Prostate gland (tissue), 2 donors: ENCODE results near the gene CELF4. TPM values are rescaled to one million over a fixed set of nuclear protein-coding genes. Genes with fewer than 3 reads are reported as not detected.

Source experiments
- DNase-seq: peaks from one replicate; pipeline ENCODE4 v3.0.0-alpha.2; 2019; ENCODE audit warnings: low spot score
- H3K27ac ChIP-seq, 2 donors: fragments of 200-600 bp; sonication (generic); 2 replicates each; pipeline ENCODE4 v1.5.1; 2017 to 2019
- H3K27me3 ChIP-seq: fragments of 200-600 bp; sonication (generic); replicated peaks from 2 replicates; pipeline ENCODE4 v1.5.1; 2019; ENCODE audit not compliant: insufficient read depth
- H3K36me3 ChIP-seq, 2 donors: fragments of 200-600 bp; sonication (generic); 1 replicate in 1 of 2; 2 replicates in 1 of 2; pipeline versions ENCODE4 v1.5.1 to v1.8.1; 2017 to 2019
- H3K4me1 ChIP-seq: fragments of 200-600 bp; sonication (generic); replicated peaks from 2 replicates; pipeline ENCODE4 v1.5.1; 2019
- H3K4me3 ChIP-seq, 2 donors: fragments of 200-600 bp; sonication (generic); 2 replicates each; pipeline ENCODE4 v1.5.1; 2017 to 2019
- H3K9me3 ChIP-seq: fragments of 200-600 bp; sonication (generic); 2 replicates; pipeline ENCODE4 v1.5.1; 2017
- CTCF ChIP-seq, 4 experiments: fragments of 200-600 bp in 2 of 4; fragments of 450-650 bp in 2 of 4; sonication (generic) in 2 of 4; IDR thresholded peaks; 1 replicate in 3 of 4; 2 replicates in 1 of 4; pipeline ENCODE4 v1.5.1; 2016 to 2019; ENCODE audit warnings: antibody characterized with exemption in 4 of 4, mild to moderate bottlenecking in 2 of 4, moderate library complexity in 2 of 4
- POLR2A ChIP-seq: fragments of 450-650 bp; IDR thresholded peaks from one replicate; pipeline ENCODE4 v1.6.1; 2016; ENCODE audit warnings: antibody characterized with exemption, mild to moderate bottlenecking
- POLR2AphosphoS5 ChIP-seq: sonication (generic); formaldehyde crosslinking; IDR thresholded peaks from one replicate; pipeline ENCODE4 v1.6.1; 2017; ENCODE audit warnings: antibody characterized with exemption
- WGBS: methylation state at CpG from one replicate; pipeline ENCODE4 v1.1.5; 2018; 5-methylcytosine and 5-hydroxymethylcytosine counted together
- intact Hi-C: fragments of 100-400 bp; cut with DNase I; formaldehyde crosslinking; loops from one replicate; pipeline ENCODE4 v1.14.2; 2022
- total RNA-seq, 2 donors: library from RNA; depleted of rRNA; stranded (reverse); fragments of >200 nt; gene quantifications; one replicate each; pipeline ENCODE4 v1.1.0, GENCODE V29; 2016

Gene CELF4
- total RNA-seq, 2 donors from 2014 or later: 7.8 to 8.5 TPM

GRCh38 chr18:37502036-37502435 is 63.6 kb downstream of the CELF4 start:
- Histone ChIP-seq H3K27ac (no peak overlapping the region), H3K36me3 (no peaks in the 10 kb centered on the region), H3K27me3 (no peaks in the 10 kb centered on the region), H3K4me1 (no peaks in the 10 kb centered on the region), H3K4me3 (no peak overlapping the region), H3K9me3 (no peaks in the 10 kb centered on the region)
- TF ChIP-seq POLR2A: no peak
- TF ChIP-seq CTCF (IDR thresholded peaks at IDR 0.05): no peak
- no peak for TF ChIP-seq POLR2AphosphoS5
- no peak for DNase-seq
- intact Hi-C loops: no loop called here
- WGBS: 75% methylated on average over 14 of the region's 14 CpGs

- Histone ChIP-seq H3K4me1 (no peaks in the 10 kb centered on the region), H3K36me3 (no peaks in the 10 kb centered on the region), H3K27me3 (no peaks in the 10 kb centered on the region), H3K4me3 (no peak overlapping the region), H3K9me3 (no peaks in the 10 kb centered on the region), H3K27ac (no peak overlapping the region)
- 48% methylated on average over 4 of the region's 4 CpGs for WGBS
- TF ChIP-seq CTCF (IDR thresholded peaks at IDR 0.05): no peak
- no peak for TF ChIP-seq POLR2A
- no peak for TF ChIP-seq POLR2AphosphoS5
- DNase-seq: no peak
- intact Hi-C loops: no loop called here
These were observed 64.5 kb downstream of the CELF4 start for GRCh38 chr18:37501136-37501535.

GRCh38 chr18:37499913-37500312 is 65.7 kb downstream of the CELF4 start:
- WGBS: 80% methylated on average over 10 of the region's 10 CpGs

GRCh38 chr18:37499044-37499443 is 66.6 kb downstream of the CELF4 start:
- no peak overlapping the region for H3K4me3 ChIP-seq
- 65% methylated on average over 4 of the region's 4 CpGs for WGBS
- H3K9me3 ChIP-seq: no peaks in the 10 kb centered on the region
- no peaks in the 10 kb centered on the region for H3K36me3 ChIP-seq
- intact Hi-C loops: no loop called here
- H3K27me3 ChIP-seq: no peaks in the 10 kb centered on the region
- TF ChIP-seq POLR2A: no peak
- TF ChIP-seq CTCF (IDR thresholded peaks at IDR 0.05): no peak
- TF ChIP-seq POLR2AphosphoS5: no peak
- no peak overlapping the region for H3K27ac ChIP-seq
- no peaks in the 10 kb centered on the region for H3K4me1 ChIP-seq
- no peak for DNase-seq

More at GRCh38 chr18:37499913-37500312, 65.7 kb downstream of the CELF4 start:
- H3K27ac ChIP-seq: no peak overlapping the region
- no peaks in the 10 kb centered on the region for H3K36me3 ChIP-seq
- H3K4me1 ChIP-seq: no peaks in the 10 kb centered on the region
- DNase-seq: no peak
- H3K4me3 ChIP-seq: no peak overlapping the region
- TF ChIP-seq POLR2AphosphoS5 (no peak), CTCF (IDR thresholded peaks at IDR 0.05) (no peak), POLR2A (no peak)
- no peaks in the 10 kb centered on the region for H3K27me3 ChIP-seq
- intact Hi-C loops: no loop called here
- H3K9me3 ChIP-seq: no peaks in the 10 kb centered on the region

- 80% methylated on average over 1 of the region's 1 CpG for WGBS
- Histone ChIP-seq H3K4me3 (no peak overlapping the region), H3K27ac (no peak overlapping the region), H3K27me3 (no peaks in the 10 kb centered on the region), H3K9me3 (no peaks in the 10 kb centered on the region), H3K36me3 (no peaks in the 10 kb centered on the region), H3K4me1 (no peaks in the 10 kb centered on the region)
- TF ChIP-seq CTCF (IDR thresholded peaks at IDR 0.05) (no peak), POLR2AphosphoS5 (no peak), POLR2A (no peak)
- no peak for DNase-seq
- intact Hi-C loops: no loop called here
These were observed 67.6 kb downstream of the CELF4 start for GRCh38 chr18:37497853-37498518.
